DOHH2 (cell line): ENCODE data around the gene IWS1.
"Not testable (repeated sequence)": the region's sequence is repeated elsewhere in the genome, so short reads cannot be mapped to it uniquely, and the experiment has no call there.

ENCODE experiments used
- H3F3A ChIP-seq: fragments of 200-600 bp; sonication (generic), shearing (Covaris generic); 2 replicates; pipeline ENCODE4 v1.6.0; 2016; ENCODE audit warnings: antibody characterized with exemption, mild to moderate bottlenecking; ENCODE audit not compliant: control insufficient read depth, insufficient read depth
- H3K27ac ChIP-seq: fragments of 200-600 bp; sonication (generic); 2 replicates; pipeline ENCODE4 v1.5.1; 2014; ENCODE audit warnings: low read depth, mild to moderate bottlenecking, low read length, moderate library complexity
- H3K27me3 ChIP-seq: fragments of 200-600 bp; sonication (generic); 2 replicates; pipeline ENCODE4 v1.6.1; 2014; ENCODE audit warnings: mild to moderate bottlenecking, low read length, mixed read lengths; ENCODE audit not compliant: control insufficient read depth
- H3K36me3 ChIP-seq: fragments of 200-600 bp; sonication (generic); 2 replicates; pipeline ENCODE4 v1.6.1; 2014; ENCODE audit warnings: mild to moderate bottlenecking, low read length, moderate library complexity, mixed read lengths; ENCODE audit not compliant: control insufficient read depth
- H3K4me1 ChIP-seq: fragments of 200-600 bp; sonication (generic); 2 replicates; pipeline ENCODE4 v1.6.1; 2014; ENCODE audit warnings: mild to moderate bottlenecking, low read length, mixed read lengths; ENCODE audit not compliant: control insufficient read depth
- H3K4me2 ChIP-seq: fragments of 200-600 bp; sonication (generic); 2 replicates; pipeline ENCODE4 v1.6.0; 2014; ENCODE audit warnings: mild to moderate bottlenecking, low read length, moderate library complexity
- H3K4me3 ChIP-seq: fragments of 200-600 bp; sonication (generic); 2 replicates; pipeline ENCODE4 v1.5.1; 2014; ENCODE audit warnings: mild to moderate bottlenecking, low read length, mixed read lengths
- H3K79me2 ChIP-seq: fragments of 200-600 bp; sonication (generic); 2 replicates; pipeline ENCODE4 v1.6.1; 2014; ENCODE audit warnings: mild to moderate bottlenecking, low read length, mixed read lengths; ENCODE audit not compliant: control insufficient read depth
- H3K9me2 ChIP-seq: fragments of 200-600 bp; sonication (generic); replicated peaks from 2 replicates; pipeline ENCODE4 v1.6.1; 2014; ENCODE audit warnings: mild to moderate bottlenecking, low read length, mixed read lengths; ENCODE audit not compliant: control insufficient read depth
- H3K9me3 ChIP-seq: fragments of 200-600 bp; sonication (generic); 2 replicates; pipeline ENCODE4 v1.6.1; 2014; ENCODE audit warnings: antibody characterized with exemption, low read length, mixed read lengths; ENCODE audit not compliant: control insufficient read depth, insufficient read depth
- H4K20me1 ChIP-seq: fragments of 200-600 bp; sonication (generic); 2 replicates; pipeline ENCODE4 v1.6.0; 2014; ENCODE audit warnings: low read depth, mild to moderate bottlenecking, antibody characterized with exemption, low read length, moderate library complexity; ENCODE audit not compliant: control insufficient read depth, insufficient read depth
- EZH2phosphoT487 ChIP-seq: fragments of 200-600 bp; sonication (generic); IDR thresholded peaks from 2 replicates; pipeline ENCODE4 v1.6.1; 2017; ENCODE audit warnings: borderline replicate concordance, mild to moderate bottlenecking, antibody characterized with exemption, low read length, moderate library complexity, mixed read lengths
- TF ChIP-seq, protein P1 (sequence below): fragments of 200-600 bp; sonication (generic); IDR thresholded peaks from one replicate; pipeline ENCODE4 v1.5.1; 2014; ENCODE audit warnings: antibody characterized with exemption, mild to moderate bottlenecking, low read depth, low read length; ENCODE audit not compliant: poor library complexity, severe bottlenecking

Gene IWS1

DNA sequence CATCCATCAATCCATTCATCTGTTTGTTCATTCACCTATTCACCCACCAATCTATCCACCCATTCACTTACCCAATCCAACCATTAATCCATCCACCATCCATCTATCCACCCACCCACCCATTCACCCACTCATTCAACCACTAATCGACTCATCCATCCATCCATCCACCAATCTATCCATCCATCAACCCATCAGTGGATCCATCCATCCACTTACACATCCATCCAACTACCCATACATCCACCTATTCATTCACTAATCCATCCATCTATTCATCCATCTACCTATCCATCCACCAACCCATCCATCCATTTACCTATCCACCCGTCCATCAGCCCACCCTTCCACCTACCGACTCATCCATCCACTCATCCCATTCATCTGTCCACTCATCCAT, 20.5 kb upstream of the IWS1 start:
- no peak overlapping the region for H3K4me2 ChIP-seq
- no peaks in the 10 kb centered on the region for H3K36me3 ChIP-seq
- H3K79me2 ChIP-seq: no peaks in the 10 kb centered on the region
- H3K4me3 ChIP-seq: no peak overlapping the region
- H3K9me2 ChIP-seq: no peaks in the 10 kb centered on the region
- no peaks in the 10 kb centered on the region for H4K20me1 ChIP-seq
- no peak for TF ChIP-seq EZH2phosphoT487
- TF ChIP-seq, protein P1, sequence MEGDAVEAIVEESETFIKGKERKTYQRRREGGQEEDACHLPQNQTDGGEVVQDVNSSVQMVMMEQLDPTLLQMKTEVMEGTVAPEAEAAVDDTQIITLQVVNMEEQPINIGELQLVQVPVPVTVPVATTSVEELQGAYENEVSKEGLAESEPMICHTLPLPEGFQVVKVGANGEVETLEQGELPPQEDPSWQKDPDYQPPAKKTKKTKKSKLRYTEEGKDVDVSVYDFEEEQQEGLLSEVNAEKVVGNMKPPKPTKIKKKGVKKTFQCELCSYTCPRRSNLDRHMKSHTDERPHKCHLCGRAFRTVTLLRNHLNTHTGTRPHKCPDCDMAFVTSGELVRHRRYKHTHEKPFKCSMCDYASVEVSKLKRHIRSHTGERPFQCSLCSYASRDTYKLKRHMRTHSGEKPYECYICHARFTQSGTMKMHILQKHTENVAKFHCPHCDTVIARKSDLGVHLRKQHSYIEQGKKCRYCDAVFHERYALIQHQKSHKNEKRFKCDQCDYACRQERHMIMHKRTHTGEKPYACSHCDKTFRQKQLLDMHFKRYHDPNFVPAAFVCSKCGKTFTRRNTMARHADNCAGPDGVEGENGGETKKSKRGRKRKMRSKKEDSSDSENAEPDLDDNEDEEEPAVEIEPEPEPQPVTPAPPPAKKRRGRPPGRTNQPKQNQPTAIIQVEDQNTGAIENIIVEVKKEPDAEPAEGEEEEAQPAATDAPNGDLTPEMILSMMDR: no peak
- H3K27ac ChIP-seq: no peak overlapping the region
- H3K9me3 ChIP-seq: no peaks in the 10 kb centered on the region
- H3K4me1 ChIP-seq: no peaks in the 10 kb centered on the region
- no peaks in the 10 kb centered on the region for H3F3A ChIP-seq
- H3K27me3 ChIP-seq: peaks cover 19% of the 10 kb centered on the region

- H3K27me3 ChIP-seq: peaks cover 29% of the 10 kb centered on the region
Observed at GRCh38 chr2:127545796-127546195, 19.5 kb upstream of the IWS1 start.

GRCh38 chr2:127545189-127545588, 18.9 kb upstream of the IWS1 start:
- TF ChIP-seq EZH2phosphoT487: no peak
- TF ChIP-seq, protein P1: no peak
- Histone ChIP-seq H4K20me1 (no peaks in the 10 kb centered on the region), H3K79me2 (no peaks in the 10 kb centered on the region), H3K9me3 (no peaks in the 10 kb centered on the region), H3K36me3 (no peaks in the 10 kb centered on the region), H3K9me2 (no peaks in the 10 kb centered on the region), H3K4me1 (no peaks in the 10 kb centered on the region), H3K27ac (no peak overlapping the region), H3K4me3 (no peak overlapping the region), H3K27me3 (peaks cover 30% of the 10 kb centered on the region), H3F3A (no peaks in the 10 kb centered on the region), H3K4me2 (no peak overlapping the region)

More at GRCh38 chr2:127545796-127546195, 19.5 kb upstream of the IWS1 start:
- no peaks in the 10 kb centered on the region for H3K79me2 ChIP-seq
- H4K20me1 ChIP-seq: no peaks in the 10 kb centered on the region
- H3K36me3 ChIP-seq: no peaks in the 10 kb centered on the region
- H3F3A ChIP-seq: no peaks in the 10 kb centered on the region
- no peak overlapping the region for H3K4me3 ChIP-seq
- H3K27ac ChIP-seq: no peak overlapping the region
- H3K9me3 ChIP-seq: no peaks in the 10 kb centered on the region
- H3K4me2 ChIP-seq: no peak overlapping the region
- no peaks in the 10 kb centered on the region for H3K4me1 ChIP-seq
- TF ChIP-seq EZH2phosphoT487: no peak
- TF ChIP-seq, protein P1: no peak
- no peaks in the 10 kb centered on the region for H3K9me2 ChIP-seq

DNA sequence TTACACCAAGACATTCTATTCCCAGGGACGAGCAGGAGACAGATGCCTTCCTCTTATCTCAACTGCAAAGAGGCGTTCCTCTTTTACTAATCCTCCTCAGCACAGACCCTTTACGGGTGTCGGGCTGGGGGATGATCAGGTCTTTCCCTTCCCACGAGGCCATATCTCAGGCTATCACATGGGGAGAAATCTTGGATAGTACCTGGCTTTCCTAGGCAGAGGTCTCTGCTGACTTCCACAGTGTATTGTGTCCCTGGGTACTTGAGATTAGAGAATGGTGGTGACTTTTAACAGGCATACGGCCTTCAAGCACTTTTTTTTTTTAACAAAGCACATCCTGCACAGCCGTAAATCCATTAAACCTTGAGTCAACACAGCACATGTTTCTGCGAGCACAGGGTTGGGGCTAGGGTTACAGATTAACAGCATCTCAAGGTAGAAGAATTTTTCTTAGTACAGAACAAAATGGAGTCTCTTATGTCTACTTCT, 16.8 kb upstream of the IWS1 start:
- H3K36me3 ChIP-seq, H3K4me2 ChIP-seq, H3K4me1 ChIP-seq, H3K27ac ChIP-seq, H4K20me1 ChIP-seq, H3K79me2 ChIP-seq, H3K9me2 ChIP-seq, H3K4me3 ChIP-seq, H3F3A ChIP-seq, H3K9me3 ChIP-seq: not testable (repeated sequence)
- peaks cover 30% of the 10 kb centered on the region for H3K27me3 ChIP-seq
